Adrenal gland (tissue), 12 donors: ENCODE measurements around the gene RASD2. TPM values are rescaled to one million over a fixed set of nuclear protein-coding genes. Genes with fewer than 3 reads are reported as not detected.

Experiments
- DNase-seq, 7 donors: peaks; one replicate each; pipeline ENCODE4 v3.0.0-alpha.2; 2019 to 2020
- H3K27ac ChIP-seq, 5 donors: fragments of 200-600 bp; sonication (generic) in 4 of 5; 1 replicate in 3 of 5; 2 replicates in 2 of 5; pipeline versions ENCODE4 v1.5.1 to v1.8.0; 2016 to 2020; ENCODE audit warnings: mild to moderate bottlenecking in 1 of 5
- H3K27me3 ChIP-seq: fragments of 200-600 bp; 2 replicates; pipeline ENCODE4 v1.8.0; 2021
- H3K36me3 ChIP-seq, 2 donors: fragments of 200-600 bp; replicated peaks in 1 of 2; 1 replicate in 1 of 2; 2 replicates in 1 of 2; pipeline versions ENCODE4 v1.5.1 to v1.8.0; 2018 to 2022
- H3K4me1 ChIP-seq, 2 donors: fragments of 200-600 bp; replicated peaks in 1 of 2; 1 replicate in 1 of 2; 2 replicates in 1 of 2; pipeline versions ENCODE4 v1.5.1 to v1.8.0; 2018 to 2021
- H3K4me3 ChIP-seq, 4 donors: fragments of 200-600 bp; sonication (generic) in 3 of 4; one replicate each; pipeline ENCODE4 v1.5.1; 2016 to 2018
- H3K9me3 ChIP-seq, 3 donors: fragments of 200-600 bp; sonication (generic) in 1 of 3; replicated peaks in 1 of 3; 1 replicate in 2 of 3; 2 replicates in 1 of 3; pipeline versions ENCODE4 v1.5.1 to v1.8.0; 2016 to 2021
- POLR2A ChIP-seq, 2 donors: fragments of 450-650 bp; IDR thresholded peaks; one replicate each; pipeline ENCODE4 v1.6.1; 2017; ENCODE audit warnings: antibody characterized with exemption in 2 of 2, mild to moderate bottlenecking in 2 of 2, moderate library complexity in 1 of 2
- WGBS, 4 donors: extraction: QIAGEN DNeasy Blood & Tissue Kit in 2 of 4; methylation state at CpG; one replicate each; pipeline versions ENCODE4 v1.1.5 to v1.1.7; 2013 to 2017; 5-methylcytosine and 5-hydroxymethylcytosine counted together
- intact Hi-C, 2 donors: fragments of 100-400 bp; cut with DNase I; formaldehyde crosslinking; loops; one replicate each; pipeline versions ENCODE4 v1.14.1 to v1.15.0; 2022 to 2023
- polyA plus RNA-seq, 3 donors: library from polyadenylated mRNA; stranded (reverse); fragments of 200-250 nt in 2 of 3; fragments of 350-450 nt in 1 of 3; fragmentation: Illumina TruSeq in 1 of 3; extraction: RNeasy Lipid Tissue Mini Kit (QIAGEN cat#74804) in 1 of 3; gene quantifications; one replicate each; pipeline ENCODE4 v1.2.3, GENCODE V29; 2013 to 2014
- total RNA-seq, 9 donors: library from RNA; depleted of rRNA in 4 of 9; stranded (reverse); fragments of >200 nt in 4 of 9; fragments of 120-200 nt in 1 of 9; fragmentation: NEBNext Ultra II Directional in 1 of 9; extraction: Animal tissue kit (Norgen Biotek cat#: 25700) in 1 of 9; gene quantifications; one replicate each; pipeline versions ENCODE4 v1.1.0 to v1.2.4, GENCODE V29; 2013 to 2023
- TF ChIP-seq, protein P1 (sequence below), 6 experiments: fragments of 450-650 bp in 4 of 6; fragments of 200-600 bp in 2 of 6; sonication (generic) in 1 of 6; IDR thresholded peaks; 1 replicate in 5 of 6; 2 replicates in 1 of 6; pipeline versions ENCODE4 v1.5.1 to v1.8.0; 2016 to 2021; ENCODE audit warnings: antibody characterized with exemption in 6 of 6, mild to moderate bottlenecking in 2 of 6, moderate library complexity in 1 of 6
- donor health status: healthy with polysubstance abuse.
- donor health status: Bipolar disorder and iron deficiency.
- donor health status: DM: yes; HTN: yes; CAD: no.
- donor health status: DM: no; HTN: no; CAD: no.
- donor health status: DM: no; HTN: no; CAD: no.
- donor health status: DM: yes; HTN: yes; CAD: no.

Gene RASD2
- total and polyA plus RNA-seq, 12 donors: 0.06 to 10.4 (median 3.4) TPM

DNA sequence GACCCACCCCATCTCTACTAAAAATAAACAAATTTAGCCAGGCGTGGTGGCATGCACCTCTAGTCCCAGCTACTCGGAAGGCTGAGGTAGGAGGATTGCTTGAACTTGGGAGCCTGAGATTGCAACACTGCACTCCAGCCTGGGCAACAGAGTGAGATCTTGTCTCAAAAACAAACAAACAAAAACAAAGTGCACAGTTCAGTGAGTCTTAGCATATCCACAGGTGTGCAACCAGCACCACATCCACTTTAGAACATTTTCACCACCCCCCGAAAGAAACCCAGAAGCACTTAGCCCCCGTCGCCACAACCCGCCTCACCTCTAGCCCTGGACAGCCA is 49.1 kb downstream of the RASD2 start:
- Histone ChIP-seq H3K4me3 (no peak overlapping the region), H3K9me3 (no peaks in the 10 kb centered on the region), H3K4me1 (peaks cover 0 to 6% of the 10 kb centered on the region in 2 donors), H3K27me3 (no peaks in the 10 kb centered on the region), H3K36me3 (no peaks in the 10 kb centered on the region), H3K27ac (peak overlapping the region in 1 of 5 donors; percentile 43)
- TF ChIP-seq POLR2A (IDR thresholded peaks at IDR 0.05): no peak
- TF ChIP-seq, protein P1, sequence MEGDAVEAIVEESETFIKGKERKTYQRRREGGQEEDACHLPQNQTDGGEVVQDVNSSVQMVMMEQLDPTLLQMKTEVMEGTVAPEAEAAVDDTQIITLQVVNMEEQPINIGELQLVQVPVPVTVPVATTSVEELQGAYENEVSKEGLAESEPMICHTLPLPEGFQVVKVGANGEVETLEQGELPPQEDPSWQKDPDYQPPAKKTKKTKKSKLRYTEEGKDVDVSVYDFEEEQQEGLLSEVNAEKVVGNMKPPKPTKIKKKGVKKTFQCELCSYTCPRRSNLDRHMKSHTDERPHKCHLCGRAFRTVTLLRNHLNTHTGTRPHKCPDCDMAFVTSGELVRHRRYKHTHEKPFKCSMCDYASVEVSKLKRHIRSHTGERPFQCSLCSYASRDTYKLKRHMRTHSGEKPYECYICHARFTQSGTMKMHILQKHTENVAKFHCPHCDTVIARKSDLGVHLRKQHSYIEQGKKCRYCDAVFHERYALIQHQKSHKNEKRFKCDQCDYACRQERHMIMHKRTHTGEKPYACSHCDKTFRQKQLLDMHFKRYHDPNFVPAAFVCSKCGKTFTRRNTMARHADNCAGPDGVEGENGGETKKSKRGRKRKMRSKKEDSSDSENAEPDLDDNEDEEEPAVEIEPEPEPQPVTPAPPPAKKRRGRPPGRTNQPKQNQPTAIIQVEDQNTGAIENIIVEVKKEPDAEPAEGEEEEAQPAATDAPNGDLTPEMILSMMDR (IDR thresholded peaks at IDR 0.05): no peak
- DNase-seq: no peak
- intact Hi-C loops: loop anchor here in 1 of 2 donors (5.0 to 10.0 kb wide), 2 partner anchors 157 to 245 kb away; no protein-coding TSS in a partner anchor
- 90 to 92% (median 92%) methylated on average over 6 of the region's 6 CpGs for WGBS, 4 donors

DNA sequence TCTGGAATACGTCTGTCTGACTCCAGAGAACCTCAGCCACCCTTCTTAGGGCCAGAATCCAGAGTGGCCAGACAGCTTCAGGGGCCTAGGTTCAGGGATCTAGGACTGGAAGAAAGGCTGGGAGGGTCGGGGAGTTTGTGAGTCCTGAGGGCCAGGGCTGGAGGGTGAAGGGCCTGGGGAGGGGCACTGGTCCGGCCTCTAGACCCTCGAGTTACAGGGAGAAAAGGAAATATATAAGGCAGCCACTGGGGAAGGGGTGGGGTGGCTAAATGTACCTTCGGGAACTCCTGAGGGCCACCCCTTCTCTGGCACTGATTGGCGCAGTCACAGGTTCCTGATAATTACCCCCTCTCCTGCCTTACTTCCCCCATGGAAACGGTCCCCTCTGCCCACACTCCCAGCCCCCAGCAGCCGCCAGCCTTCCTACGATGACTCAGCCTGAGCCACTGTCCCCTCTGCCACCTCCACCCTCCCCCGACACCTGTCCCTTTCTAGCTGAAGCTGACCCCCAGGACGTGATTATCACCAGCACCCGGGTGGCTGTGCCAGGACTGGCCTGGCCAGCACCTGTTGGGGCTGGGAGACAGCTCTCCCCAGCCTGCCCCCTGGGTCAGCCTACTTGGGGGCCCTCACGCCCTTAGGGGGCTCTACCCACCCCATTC is 50.1 kb downstream of the RASD2 start:
- DNase-seq: no peak
- 60 to 76% (median 66%) methylated on average over 13 of the region's 13 CpGs for WGBS, 4 donors
- Histone ChIP-seq H3K27ac (no peak overlapping the region), H3K4me1 (peaks cover 0 to 6% of the 10 kb centered on the region in 2 donors), H3K4me3 (no peak overlapping the region), H3K9me3 (no peaks in the 10 kb centered on the region), H3K36me3 (no peaks in the 10 kb centered on the region), H3K27me3 (no peaks in the 10 kb centered on the region)
- TF ChIP-seq, protein P1 (IDR thresholded peaks at IDR 0.05): no peak
- no peak for TF ChIP-seq POLR2A (IDR thresholded peaks at IDR 0.05)
- intact Hi-C loops: no loop called here

DNA sequence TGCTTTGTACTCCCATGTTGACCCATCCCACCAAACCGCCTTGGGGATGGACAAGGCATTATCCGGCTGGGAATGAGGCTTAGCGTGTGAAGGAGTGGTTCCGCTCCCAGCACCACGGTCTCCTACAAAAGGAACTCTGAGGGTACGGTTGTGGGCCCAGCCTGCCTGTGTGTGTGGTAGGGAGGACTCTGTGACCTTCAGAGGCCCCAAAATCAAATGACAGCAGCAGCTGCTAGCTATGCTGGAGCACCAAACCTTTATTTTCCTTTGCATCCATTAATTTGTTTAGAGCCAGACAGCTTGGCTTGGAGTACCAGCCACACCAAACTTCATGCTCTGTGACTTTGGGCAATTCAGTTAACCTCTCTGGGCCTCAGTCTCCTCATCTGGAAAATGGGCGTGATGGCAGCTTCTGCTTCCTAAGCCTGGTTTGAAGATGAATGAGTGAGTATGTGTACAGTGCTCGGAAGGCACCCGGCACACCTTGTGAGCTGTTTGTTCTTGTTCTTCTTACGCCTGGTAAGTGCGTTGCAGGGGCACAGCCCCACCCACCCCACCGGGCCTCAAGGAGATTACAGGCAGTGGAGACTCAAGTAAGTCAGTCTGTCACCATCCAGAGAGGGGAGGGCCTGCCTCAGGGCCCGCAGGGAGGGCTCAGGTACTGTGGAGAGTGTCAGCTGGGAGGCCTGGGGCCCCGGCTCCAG is 51.2 kb downstream of the RASD2 start:
- 90 to 94% (median 92%) methylated on average over 11 to 14 of the region's 14 CpGs for WGBS, 4 donors
- Histone ChIP-seq H3K27ac (no peak overlapping the region), H3K4me1 (peaks cover 0 to 6% of the 10 kb centered on the region in 2 donors), H3K9me3 (no peaks in the 10 kb centered on the region), H3K36me3 (no peaks in the 10 kb centered on the region), H3K4me3 (no peak overlapping the region), H3K27me3 (no peaks in the 10 kb centered on the region)
- TF ChIP-seq POLR2A (IDR thresholded peaks at IDR 0.05): no peak
- intact Hi-C loops: no loop called here
- DNase-seq: no peak

GRCh38 chr22:35592418-35592967 is 51.9 kb downstream of the RASD2 start:
- Histone ChIP-seq H3K9me3 (no peaks in the 10 kb centered on the region), H3K4me1 (peaks cover 0 to 6% of the 10 kb centered on the region in 2 donors), H3K27me3 (no peaks in the 10 kb centered on the region), H3K36me3 (no peaks in the 10 kb centered on the region), H3K27ac (no peak overlapping the region), H3K4me3 (no peak overlapping the region)
- no peak for DNase-seq
- intact Hi-C loops: no loop called here
- TF ChIP-seq, protein P1 (IDR thresholded peaks at IDR 0.05): no peak
- TF ChIP-seq POLR2A (IDR thresholded peaks at IDR 0.05): no peak
- WGBS, 4 donors: 48 to 66% (median 53%) methylated on average over 4 of the region's 4 CpGs
